ENCODE measurements around the gene OR52E2.

Gene OR52E2

GRCh38 chr11:5059391-5059790 lies at the start of gene OR52E2:
OR52E2 (minus strand) TSS chr11:5059627; CDS start chr11:5059627, 0 bp downstream.
- ATAC-seq: no peak
- TF ChIP-seq PATZ1 (CRISPR knock-in tag; IDR thresholded peaks at IDR 0.05; ENCODE audit: borderline replicate concordance): no peak
- no peak for TF ChIP-seq OSR1 (CRISPR knock-in tag; IDR thresholded peaks at IDR 0.05)
- TF ChIP-seq ZNF565 (CRISPR knock-in tag; conservative IDR thresholded peaks at IDR 0.05; ENCODE audit: low read depth): no peak
- TF ChIP-seq BACH2 (CRISPR knock-in tag; IDR thresholded peaks at IDR 0.05; ENCODE audit: borderline replicate concordance): no peak
- TF ChIP-seq ZFP3 (CRISPR knock-in tag; IDR thresholded peaks at IDR 0.05): no peak
- TF ChIP-seq TOX (CRISPR knock-in tag; IDR thresholded peaks at IDR 0.05; ENCODE audit: borderline replicate concordance): no peak
- no peak for TF ChIP-seq CREB5 (CRISPR knock-in tag; IDR thresholded peaks at IDR 0.05; ENCODE audit: low read depth)
- no peak for TF ChIP-seq CSDC2 (CRISPR knock-in tag; IDR thresholded peaks at IDR 0.05)
- TF ChIP-seq ZNF8 (CRISPR knock-in tag; IDR thresholded peaks at IDR 0.05): no peak
- no peak for TF ChIP-seq SNAI2 (CRISPR knock-in tag; IDR thresholded peaks at IDR 0.05)
- TF ChIP-seq GLIS3 (CRISPR knock-in tag; IDR thresholded peaks at IDR 0.05): no peak
- TF ChIP-seq ARNTL (CRISPR knock-in tag; IDR thresholded peaks at IDR 0.05; ENCODE audit: borderline replicate concordance, low read depth): no peak
- no peak for TF ChIP-seq ISL1 (CRISPR knock-in tag; IDR thresholded peaks at IDR 0.05)
- TF ChIP-seq ESRRG (CRISPR knock-in tag; IDR thresholded peaks at IDR 0.05): no peak
- no peak for TF ChIP-seq ZC3H10 (CRISPR knock-in tag; IDR thresholded peaks at IDR 0.05)
- no peak for TF ChIP-seq ZNF70 (CRISPR knock-in tag; IDR thresholded peaks at IDR 0.05)
- no peak for TF ChIP-seq TSHZ2 (CRISPR knock-in tag; IDR thresholded peaks at IDR 0.05)
- no peak for TF ChIP-seq ZFP30 (CRISPR knock-in tag; IDR thresholded peaks at IDR 0.05)
- TF ChIP-seq CSRNP3 (CRISPR knock-in tag; IDR thresholded peaks at IDR 0.05): no peak

GRCh38 chr11:5107285-5107684 lies 47.9 kb upstream of the OR52E2 start:
- no peak for TF ChIP-seq ZNF565 (CRISPR knock-in tag; conservative IDR thresholded peaks at IDR 0.05; ENCODE audit: low read depth)
- no peak for TF ChIP-seq TCF4 (CRISPR knock-in tag; IDR thresholded peaks at IDR 0.05; ENCODE audit: borderline replicate concordance)
- no peak for TF ChIP-seq ESRRG (CRISPR knock-in tag; IDR thresholded peaks at IDR 0.05)
- TF ChIP-seq POU6F1 (CRISPR knock-in tag; IDR thresholded peaks at IDR 0.05; ENCODE audit: borderline replicate concordance, low read depth): no peak
- no peak for TF ChIP-seq OSR1 (CRISPR knock-in tag; IDR thresholded peaks at IDR 0.05)
- no peak for TF ChIP-seq CREB5 (CRISPR knock-in tag; IDR thresholded peaks at IDR 0.05; ENCODE audit: low read depth)
- no peak for TF ChIP-seq BACH2 (CRISPR knock-in tag; IDR thresholded peaks at IDR 0.05; ENCODE audit: borderline replicate concordance)
- no peak for ATAC-seq

All from SK-N-SH treated with all-trans-retinoic acid at 6 μM for 48 hours (cell line).